ENCODE data around the gene TMEM131. TPM values are rescaled to one million over a fixed set of nuclear protein-coding genes. Genes with fewer than 3 reads are reported as not detected.
"Not testable (repeated sequence)": the region's sequence is repeated elsewhere in the genome, so short reads cannot be mapped to it uniquely, and the experiment has no call there.

TMEM131 gene
- total RNA-seq, 4 donors from 2014 or later, result 32.8 to 54.8 (median 41.2) TPM

GRCh38 chr2:97831121-97831520 lies 164.6 kb downstream of the TMEM131 start:
- TF ChIP-seq, protein P1, sequence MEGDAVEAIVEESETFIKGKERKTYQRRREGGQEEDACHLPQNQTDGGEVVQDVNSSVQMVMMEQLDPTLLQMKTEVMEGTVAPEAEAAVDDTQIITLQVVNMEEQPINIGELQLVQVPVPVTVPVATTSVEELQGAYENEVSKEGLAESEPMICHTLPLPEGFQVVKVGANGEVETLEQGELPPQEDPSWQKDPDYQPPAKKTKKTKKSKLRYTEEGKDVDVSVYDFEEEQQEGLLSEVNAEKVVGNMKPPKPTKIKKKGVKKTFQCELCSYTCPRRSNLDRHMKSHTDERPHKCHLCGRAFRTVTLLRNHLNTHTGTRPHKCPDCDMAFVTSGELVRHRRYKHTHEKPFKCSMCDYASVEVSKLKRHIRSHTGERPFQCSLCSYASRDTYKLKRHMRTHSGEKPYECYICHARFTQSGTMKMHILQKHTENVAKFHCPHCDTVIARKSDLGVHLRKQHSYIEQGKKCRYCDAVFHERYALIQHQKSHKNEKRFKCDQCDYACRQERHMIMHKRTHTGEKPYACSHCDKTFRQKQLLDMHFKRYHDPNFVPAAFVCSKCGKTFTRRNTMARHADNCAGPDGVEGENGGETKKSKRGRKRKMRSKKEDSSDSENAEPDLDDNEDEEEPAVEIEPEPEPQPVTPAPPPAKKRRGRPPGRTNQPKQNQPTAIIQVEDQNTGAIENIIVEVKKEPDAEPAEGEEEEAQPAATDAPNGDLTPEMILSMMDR (IDR thresholded peaks at IDR 0.05), result no peak
- no peak for TF ChIP-seq POLR2A (IDR thresholded peaks at IDR 0.05)
- no peak for DNase-seq (ENCODE audit: low spot score in 2 of 2)
- 77 to 86% methylated on average over 2 of the region's 2 CpGs for WGBS, 2 donors
- H3K4me3 ChIP-seq (ENCODE audit: low read depth, poor library complexity, severe bottlenecking), result no peak overlapping the region
- intact Hi-C loops (cut with DNase I; ENCODE audit: low total_unique reads), result no loop called here

GRCh38 chr2:97829255-97829654 lies 166.5 kb downstream of the TMEM131 start:
- H3K4me3 ChIP-seq (ENCODE audit: low read depth, poor library complexity, severe bottlenecking); DNase-seq (ENCODE audit: low spot score in 2 of 2); intact Hi-C loops (cut with DNase I; ENCODE audit: low total_unique reads): not testable (repeated sequence)
- WGBS, 2 donors, result 92 to 95% methylated on average over 10 of the region's 10 CpGs

DNA sequence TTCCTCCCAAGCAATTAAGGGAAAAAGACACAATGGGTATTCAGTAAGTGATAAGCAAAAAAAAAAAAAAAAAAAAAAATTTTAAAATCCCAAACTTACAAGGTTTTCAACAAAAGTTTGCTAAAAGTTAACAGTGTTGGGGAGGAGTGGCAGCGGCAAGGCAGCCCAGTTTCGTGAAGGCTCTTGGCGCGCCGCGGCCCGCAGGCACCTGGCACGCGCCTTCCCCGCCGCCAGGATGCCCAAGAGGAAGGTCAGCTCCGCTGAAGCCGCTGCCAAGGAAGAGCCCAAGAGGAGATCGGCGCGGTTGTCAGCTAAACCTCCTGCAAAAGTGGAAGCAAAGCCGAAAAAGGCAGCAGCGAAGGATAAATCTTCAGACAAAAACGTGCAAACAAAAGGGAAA lies 168.7 kb downstream of the TMEM131 start:
- H3K4me3 ChIP-seq (ENCODE audit: low read depth, poor library complexity, severe bottlenecking); intact Hi-C loops (cut with DNase I; ENCODE audit: low total_unique reads); DNase-seq (ENCODE audit: low spot score in 2 of 2): not testable (repeated sequence)
- 97 to 99% methylated on average over 19 of the region's 19 CpGs for WGBS, 2 donors

DNA sequence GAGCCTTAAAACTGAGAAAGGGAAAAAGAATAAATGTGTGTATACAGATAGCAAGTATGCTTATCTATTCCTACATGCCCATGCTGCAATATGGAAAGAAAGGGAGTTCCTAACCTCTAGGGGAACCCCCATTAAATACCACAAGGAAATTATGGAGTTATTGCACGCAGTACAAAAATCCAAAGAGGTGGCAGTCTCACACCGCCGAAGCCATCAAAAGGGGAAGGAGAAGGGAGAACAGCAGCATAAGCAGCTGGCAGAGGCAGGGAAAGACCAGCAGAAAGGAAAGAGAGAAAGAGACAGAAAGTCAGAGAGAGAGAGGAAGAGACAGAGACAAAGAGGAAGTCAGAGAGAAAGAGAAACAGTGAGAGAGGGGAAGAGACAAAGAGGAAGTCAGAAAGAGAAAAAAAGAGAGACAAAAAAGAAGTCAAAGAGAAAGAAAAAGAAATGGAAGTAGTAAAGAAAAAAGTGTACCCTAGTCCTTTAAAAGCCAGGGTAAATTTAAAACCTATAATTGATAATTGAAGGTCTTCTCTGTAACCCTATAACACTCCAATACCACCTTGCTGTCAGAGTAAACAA lies 169.4 kb downstream of the TMEM131 start:
- H3K4me3 ChIP-seq (ENCODE audit: low read depth, poor library complexity, severe bottlenecking); intact Hi-C loops (cut with DNase I; ENCODE audit: low total_unique reads); DNase-seq (ENCODE audit: low spot score in 2 of 2): not testable (repeated sequence)
- 82 to 93% methylated on average over 3 of the region's 3 CpGs for WGBS, 2 donors

DNA sequence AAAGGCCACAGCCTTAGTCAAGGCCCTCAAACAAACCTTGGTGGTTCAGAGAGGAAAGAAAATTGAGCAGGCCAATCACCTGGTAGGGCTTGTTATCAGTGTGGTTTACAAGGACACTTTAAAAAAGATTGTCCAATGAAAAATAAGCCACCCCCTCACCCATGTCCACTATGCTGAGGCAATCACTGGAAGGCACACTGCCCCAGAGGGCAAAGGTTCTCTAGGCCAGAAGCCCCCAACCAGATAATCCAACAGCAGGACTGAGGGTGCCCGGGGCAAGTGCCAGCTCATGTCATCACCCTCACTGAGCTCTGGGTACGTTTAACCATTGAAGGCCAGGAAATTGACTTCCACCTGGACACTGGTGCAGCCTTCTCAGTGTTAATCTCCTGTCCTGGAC lies 171.7 kb downstream of the TMEM131 start:
- DNase-seq (ENCODE audit: low spot score in 2 of 2); intact Hi-C loops (cut with DNase I; ENCODE audit: low total_unique reads); H3K4me3 ChIP-seq (ENCODE audit: low read depth, poor library complexity, severe bottlenecking): not testable (repeated sequence)
- 89 to 91% methylated on average over 2 of the region's 2 CpGs for WGBS, 2 donors

- 96 to 98% methylated on average over 6 of the region's 6 CpGs for WGBS, 2 donors
- DNase-seq (ENCODE audit: low spot score in 2 of 2); H3K4me3 ChIP-seq (ENCODE audit: low read depth, poor library complexity, severe bottlenecking); intact Hi-C loops (cut with DNase I; ENCODE audit: low total_unique reads): not testable (repeated sequence)
Measured at GRCh38 chr2:97821862-97822261, 173.9 kb downstream of the TMEM131 start.

- 76 to 80% methylated on average over 6 of the region's 6 CpGs for WGBS, 2 donors
- intact Hi-C loops (cut with DNase I; ENCODE audit: low total_unique reads), result no loop called here
- DNase-seq (ENCODE audit: low spot score in 2 of 2), result no peak
Measured at GRCh38 chr2:97819754-97820153, 176.0 kb downstream of the TMEM131 start.

DNA sequence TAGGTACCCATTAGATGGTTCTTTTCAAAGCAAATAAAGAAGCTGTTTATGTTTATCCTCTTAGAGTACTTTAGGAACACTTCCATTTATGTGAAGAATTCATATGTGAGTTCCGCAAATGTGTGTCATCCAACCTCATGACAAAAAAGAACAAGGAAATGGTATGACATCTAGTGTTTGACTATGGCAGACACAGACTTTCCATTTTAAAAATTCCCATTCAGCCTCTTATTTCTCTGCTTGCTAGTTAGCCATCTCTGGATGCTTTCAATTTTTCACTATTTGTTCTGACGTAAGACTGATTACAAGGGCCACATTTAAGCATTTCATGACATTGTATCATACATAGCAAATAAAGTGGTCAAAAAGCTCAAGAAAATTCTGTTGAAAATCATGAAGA lies 179.3 kb downstream of the TMEM131 start:
- no peak overlapping the region for H3K4me3 ChIP-seq (ENCODE audit: low read depth, poor library complexity, severe bottlenecking)
- 98 to 99% methylated on average over 2 of the region's 2 CpGs for WGBS, 2 donors
- no peak for DNase-seq (ENCODE audit: low spot score in 2 of 2)
- TF ChIP-seq, protein P1 (IDR thresholded peaks at IDR 0.05), result no peak
- no peak for TF ChIP-seq POLR2A (IDR thresholded peaks at IDR 0.05)
- intact Hi-C loops (cut with DNase I; ENCODE audit: low total_unique reads), result no loop called here

More at GRCh38 chr2:97819754-97820153, 176.0 kb downstream of the TMEM131 start:
- H3K4me3 ChIP-seq (ENCODE audit: low read depth, poor library complexity, severe bottlenecking), result no peak overlapping the region
- TF ChIP-seq, protein P1 (IDR thresholded peaks at IDR 0.05), result no peak
- TF ChIP-seq POLR2A (IDR thresholded peaks at IDR 0.05), result no peak

All from lower leg skin (tissue), 4 donors.